ENCODE results near the gene CBX6.
"Not testable (repeated sequence)": the region's sequence is repeated elsewhere in the genome, so short reads cannot be mapped to it uniquely, and the experiment has no call there.

Gene CBX6

GRCh38 chr22:38861170-38861876 is 10.7 kb downstream of the CBX6 start:
- DNase-seq, result no peak

GRCh38 chr22:38860283-38861169 is 11.5 kb downstream of the CBX6 start:
- DNase-seq, result no peak

GRCh38 chr22:38859581-38860282 is 12.3 kb downstream of the CBX6 start:
- no peak for DNase-seq

DNA sequence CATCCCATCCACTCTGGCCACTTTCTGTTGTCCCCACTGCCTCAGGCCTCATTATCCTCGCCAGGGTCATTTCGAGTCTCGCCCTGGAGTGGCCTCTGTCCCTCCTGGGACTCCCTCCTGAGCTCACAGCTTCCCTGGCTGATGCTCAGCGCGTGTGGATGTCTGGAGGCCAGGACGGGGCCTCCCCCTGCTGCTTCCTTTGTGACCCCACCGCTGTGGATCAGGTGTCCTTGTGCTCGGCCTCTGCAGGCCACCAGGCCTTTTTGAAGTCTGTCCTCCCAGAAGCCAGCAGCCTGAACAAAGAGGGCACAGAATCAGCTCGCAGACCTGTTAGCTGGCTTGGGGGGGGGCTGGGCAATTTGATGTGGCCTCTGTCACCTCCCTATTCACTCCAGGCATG is 13.5 kb downstream of the CBX6 start:
- DNase-seq, result no peak

DNA sequence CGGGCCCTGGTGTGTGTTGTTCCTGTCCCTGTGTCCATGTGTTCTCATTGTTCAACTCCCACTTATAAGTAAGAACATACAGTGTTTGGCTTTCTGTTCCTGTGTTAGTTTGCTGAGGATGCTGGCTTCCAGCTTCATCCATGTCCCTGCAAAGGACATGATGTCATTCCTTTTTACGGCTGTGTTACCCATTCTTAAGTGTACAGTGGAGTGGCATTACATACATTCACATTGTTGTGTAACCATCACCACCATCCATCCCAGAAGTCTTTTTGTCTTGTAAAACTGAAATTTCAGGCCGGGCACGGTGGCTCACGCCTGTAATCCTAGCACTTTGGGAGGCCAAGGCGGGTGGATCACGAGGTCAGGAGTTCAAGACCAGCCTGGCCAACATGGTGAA is 17.5 kb downstream of the CBX6 start:
- DNase-seq, result not testable (repeated sequence)

DNA sequence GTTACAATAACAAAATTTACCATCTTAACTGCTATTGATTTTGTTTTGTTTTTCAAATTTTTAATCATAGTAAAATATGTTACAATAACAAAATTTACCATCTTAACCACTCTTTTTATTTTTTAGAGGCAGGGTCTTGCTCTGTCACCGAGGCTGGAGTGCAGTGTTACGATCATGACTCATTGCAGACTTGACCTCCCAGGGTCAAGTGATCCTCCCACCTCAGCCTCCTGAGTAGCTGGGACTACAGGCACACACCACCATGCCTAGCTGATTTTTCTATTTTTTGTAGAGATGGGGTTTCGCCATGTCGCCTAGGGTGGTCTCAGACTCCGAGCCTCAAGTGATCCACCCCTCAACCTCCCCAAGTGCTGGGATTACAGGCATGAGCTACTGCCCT is 18.1 kb downstream of the CBX6 start:
- not testable (repeated sequence) for DNase-seq

GRCh38 chr22:38853196-38853651 is 18.8 kb downstream of the CBX6 start:
- no peak for DNase-seq

- DNase-seq, result no peak
These were observed 19.5 kb downstream of the CBX6 start for GRCh38 chr22:38852522-38852921.

GRCh38 chr22:38850941-38851849 is 20.8 kb downstream of the CBX6 start:
- DNase-seq, result no peak

- DNase-seq, result no peak
These were observed 21.6 kb downstream of the CBX6 start for GRCh38 chr22:38850399-38850798.

GRCh38 chr22:38849811-38850210 is 22.2 kb downstream of the CBX6 start:
- DNase-seq, result no peak

DNA sequence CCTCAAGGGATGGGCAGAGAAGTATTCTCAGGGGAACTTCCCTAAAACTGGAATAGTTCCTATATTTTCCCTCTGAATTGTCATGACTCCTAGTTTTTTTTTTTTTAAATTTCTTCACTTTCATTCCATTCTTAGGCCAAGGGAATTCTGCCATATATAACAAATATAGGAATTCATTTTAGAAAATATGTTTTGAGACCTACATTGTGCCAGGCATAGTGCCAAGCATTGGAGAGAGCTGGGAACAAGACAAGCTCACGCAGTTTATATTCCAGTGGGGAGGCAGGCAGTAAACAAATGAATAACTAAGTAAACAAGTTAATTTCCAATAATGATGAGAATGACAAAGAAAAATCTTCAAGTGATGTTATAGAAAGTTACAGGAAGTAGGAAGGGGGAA is 25.6 kb downstream of the CBX6 start:
- DNase-seq, result no peak

DNA sequence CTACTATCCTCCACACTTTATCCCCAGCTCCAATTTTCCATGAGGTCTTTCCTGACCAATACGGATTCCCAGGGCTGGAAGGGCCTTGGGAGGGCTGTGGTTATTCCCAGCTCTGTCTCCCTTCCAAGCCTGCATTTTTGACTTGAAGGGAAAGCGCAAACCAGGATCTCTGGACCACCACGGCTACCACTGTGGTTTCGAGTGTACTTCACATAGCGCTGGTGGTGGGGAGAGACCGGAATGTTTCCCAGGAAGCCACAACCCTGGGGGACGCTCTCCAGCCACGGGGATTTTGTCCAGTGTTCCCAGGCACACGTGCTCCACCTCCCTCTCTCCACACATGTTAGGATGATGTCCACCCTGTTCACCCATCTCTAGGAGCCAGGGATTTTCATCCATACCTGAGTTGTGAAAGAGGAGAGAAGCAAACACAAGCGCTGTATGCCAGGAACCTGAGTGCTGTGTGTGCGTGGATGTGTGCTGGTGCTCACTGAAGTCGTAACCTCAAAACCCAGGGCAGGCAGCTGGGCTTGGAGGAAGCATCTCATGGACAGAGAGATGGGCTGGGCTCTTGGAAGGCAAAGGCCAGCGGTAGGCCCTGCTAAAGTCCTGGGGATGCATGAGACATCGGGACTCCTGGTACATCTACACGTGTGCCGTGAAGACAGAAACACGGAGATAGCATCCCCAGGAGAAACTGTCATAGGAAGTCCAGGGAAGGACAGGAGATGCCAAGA is 26.8 kb downstream of the CBX6 start:
- DNase-seq, result no peak

- no peak for DNase-seq
These were observed 27.6 kb downstream of the CBX6 start for GRCh38 chr22:38844315-38845003.

- DNase-seq, result peak; percentile 47
These were observed 28.2 kb downstream of the CBX6 start, which contains the start of gene NPTXR for GRCh38 chr22:38843657-38844314. Gene NPTXR, minus strand, starts transcription at chr22:38844028.

DNA sequence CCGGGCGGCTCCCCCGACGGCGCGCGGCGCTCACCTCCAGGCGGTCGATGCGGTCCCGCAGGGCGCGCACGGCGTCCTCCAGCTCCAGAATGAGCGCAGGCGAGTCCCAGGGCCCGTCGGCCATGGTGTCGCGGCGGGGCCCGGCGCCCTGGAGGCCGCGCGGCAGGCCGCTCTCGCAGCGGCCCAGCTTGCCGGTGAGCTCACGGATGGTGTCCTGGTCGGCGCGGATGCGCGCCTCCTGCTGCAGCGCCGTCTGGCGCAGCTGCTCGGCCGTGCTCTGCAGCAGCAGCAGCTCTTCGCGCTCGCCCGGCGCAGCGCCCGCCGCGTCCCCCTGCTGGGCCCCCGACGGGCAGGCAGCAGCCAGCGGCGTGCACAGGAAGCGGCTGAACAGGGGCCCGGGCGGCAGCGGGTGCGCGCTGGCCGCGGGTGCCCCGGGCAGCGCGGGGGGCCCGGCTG is 28.8 kb downstream of the CBX6 start:
- peak; percentile 71 for DNase-seq

- no peak for DNase-seq
These were observed 29.4 kb downstream of the CBX6 start for GRCh38 chr22:38842512-38843200.

DNA sequence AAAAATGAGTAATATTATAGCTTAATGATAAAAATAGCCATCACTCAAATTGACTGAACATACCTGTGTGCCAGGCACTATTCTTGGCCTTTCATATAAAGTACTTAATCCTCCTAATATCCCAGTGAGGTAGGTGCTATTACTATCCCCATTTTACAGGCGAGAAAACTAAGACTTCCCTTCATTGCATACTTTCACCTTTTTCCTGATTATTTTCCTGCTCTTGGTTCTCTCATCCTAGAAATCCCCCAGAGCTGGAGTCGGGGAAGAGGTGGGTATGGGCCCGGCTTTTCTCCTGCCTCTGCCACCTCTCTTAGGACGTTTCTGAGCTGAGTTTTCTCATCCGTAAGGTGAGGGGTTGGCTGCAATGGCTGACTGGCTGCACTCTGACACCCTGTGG is 30.4 kb downstream of the CBX6 start:
- DNase-seq, result no peak

GRCh38 chr22:38841211-38841610 is 30.8 kb downstream of the CBX6 start:
- DNase-seq, result peak; percentile 56

- DNase-seq, result no peak
These were observed 31.9 kb downstream of the CBX6 start for GRCh38 chr22:38840129-38840528.
